GM18507 (cell line): ENCODE measurements around the gene COMMD1.
"Not testable (repeated sequence)": the region's sequence is repeated elsewhere in the genome, so short reads cannot be mapped to it uniquely, and the experiment has no call there.

ENCODE experiments used
- DNase-seq: peaks from one replicate; pipeline ENCODE4 v3.0.0; 2011; ENCODE audit warnings: low read depth; ENCODE audit not compliant: insufficient read length; ENCODE audit errors: extremely low spot score
- FAIRE-seq: peaks from 2 replicates; lab custom pipeline; 2011; peaks lifted over from hg19 to GRCh38; lab: Jason Lieb, UNC

COMMD1 gene

GRCh38 chr2:61920548-61920947, 15.1 kb downstream of the COMMD1 start:
- DNase-seq (no peak), FAIRE-seq (no peak)

GRCh38 chr2:61922714-61923113, 17.2 kb downstream of the COMMD1 start:
- DNase-seq (no peak), FAIRE-seq (no peak)

DNA sequence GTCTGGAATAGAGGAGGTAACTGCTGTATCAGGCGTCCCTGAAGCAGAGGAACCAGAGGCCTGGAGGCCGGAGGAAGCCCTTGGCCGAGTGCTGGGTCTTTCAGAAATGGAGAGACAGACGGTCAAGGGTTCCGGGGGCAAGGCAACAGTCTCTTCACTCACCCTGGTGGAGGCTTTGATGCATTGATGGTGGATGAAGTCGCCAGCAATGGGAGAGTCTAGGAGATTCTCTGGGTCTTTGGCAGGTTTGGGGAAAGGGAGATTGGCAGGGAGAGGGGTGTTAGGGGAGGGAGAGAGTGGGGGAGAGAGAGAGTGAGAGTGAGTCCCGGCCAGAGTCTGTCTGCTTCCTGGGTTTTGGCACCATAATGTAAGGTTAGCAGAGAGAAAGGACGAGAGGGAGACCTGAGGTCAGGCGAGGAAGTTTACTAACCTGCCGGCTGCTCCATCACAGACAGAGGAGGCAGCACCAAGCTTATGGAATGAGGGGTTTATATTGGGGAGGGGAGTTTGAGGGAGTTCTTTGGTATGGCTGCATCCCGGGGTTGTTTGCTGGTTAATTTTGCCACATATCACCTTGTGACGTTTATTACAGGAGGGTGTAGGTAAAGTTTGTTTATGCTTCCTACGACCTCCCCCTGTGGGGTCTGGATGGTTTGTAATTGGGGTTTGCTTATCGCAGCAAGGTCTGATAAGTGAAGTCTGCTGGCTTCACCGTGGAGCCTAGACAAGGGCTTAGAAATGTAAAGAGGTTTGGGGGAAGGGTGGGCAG, 19.6 kb downstream of the COMMD1 start:
- FAIRE-seq (no peak), DNase-seq (no peak)

DNA sequence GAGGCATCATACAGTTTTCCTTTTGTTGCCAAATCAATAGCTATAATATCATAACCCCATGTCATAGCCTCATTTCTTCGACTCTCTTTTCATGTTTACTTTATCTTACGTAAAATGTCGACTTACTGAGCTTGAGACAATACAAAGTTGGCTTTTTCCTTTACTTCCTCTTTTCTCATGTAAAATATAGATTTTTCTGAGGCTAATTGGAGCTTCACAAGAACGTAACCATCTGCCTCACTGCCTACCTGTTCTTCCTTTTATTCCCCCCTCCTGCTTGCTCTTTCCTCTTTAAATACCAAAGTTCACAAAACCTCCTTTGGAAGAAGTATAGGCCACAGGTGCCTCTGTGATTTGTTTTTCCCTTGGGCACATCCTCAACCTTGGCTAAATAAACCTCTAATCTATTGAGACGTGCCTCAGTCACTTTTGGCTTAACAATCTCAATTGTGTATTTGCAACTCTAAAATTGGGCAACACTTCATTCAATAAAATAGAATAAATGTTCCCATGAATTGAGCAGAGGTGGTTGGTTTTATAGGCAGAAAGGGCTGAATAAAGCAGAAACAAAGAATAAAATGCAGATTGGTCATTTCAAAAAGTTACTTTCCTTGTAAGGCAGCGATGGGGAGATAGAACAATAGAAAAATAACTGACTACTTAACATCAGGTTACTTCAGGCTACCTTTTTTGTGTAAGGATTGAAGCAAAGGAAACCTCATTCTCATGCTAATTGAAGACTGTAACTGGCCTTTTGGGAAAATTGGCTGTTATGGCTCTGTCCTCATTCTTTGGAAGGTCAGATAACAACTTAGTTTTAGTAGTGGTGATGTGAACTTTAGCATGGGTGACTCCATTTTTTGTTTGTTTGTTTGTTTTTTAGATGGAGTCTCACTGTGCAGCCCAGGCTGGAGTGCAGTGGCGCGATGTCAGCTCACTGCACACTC, 21.3 kb downstream of the COMMD1 start:
- DNase-seq (no peak), FAIRE-seq (no peak)

GRCh38 chr2:61928826-61929461, 23.5 kb downstream of the COMMD1 start:
- FAIRE-seq (no peak), DNase-seq (no peak)

- FAIRE-seq (no peak), DNase-seq (no peak)
Observed at GRCh38 chr2:61937098-61937497, 31.6 kb downstream of the COMMD1 start.

- no peak for FAIRE-seq
- DNase-seq: no peak
Observed at GRCh38 chr2:61937886-61938285, 32.4 kb downstream of the COMMD1 start.

- FAIRE-seq (no peak), DNase-seq (no peak)
Observed at GRCh38 chr2:61938511-61938910, 33.0 kb downstream of the COMMD1 start.

- DNase-seq: no peak
Observed at GRCh38 chr2:61943251-61943650, 37.8 kb downstream of the COMMD1 start.

GRCh38 chr2:61946666-61947065, 41.2 kb downstream of the COMMD1 start:
- no peak for FAIRE-seq
- no peak for DNase-seq

More at GRCh38 chr2:61943251-61943650, 37.8 kb downstream of the COMMD1 start:
- FAIRE-seq: no peak

DNA sequence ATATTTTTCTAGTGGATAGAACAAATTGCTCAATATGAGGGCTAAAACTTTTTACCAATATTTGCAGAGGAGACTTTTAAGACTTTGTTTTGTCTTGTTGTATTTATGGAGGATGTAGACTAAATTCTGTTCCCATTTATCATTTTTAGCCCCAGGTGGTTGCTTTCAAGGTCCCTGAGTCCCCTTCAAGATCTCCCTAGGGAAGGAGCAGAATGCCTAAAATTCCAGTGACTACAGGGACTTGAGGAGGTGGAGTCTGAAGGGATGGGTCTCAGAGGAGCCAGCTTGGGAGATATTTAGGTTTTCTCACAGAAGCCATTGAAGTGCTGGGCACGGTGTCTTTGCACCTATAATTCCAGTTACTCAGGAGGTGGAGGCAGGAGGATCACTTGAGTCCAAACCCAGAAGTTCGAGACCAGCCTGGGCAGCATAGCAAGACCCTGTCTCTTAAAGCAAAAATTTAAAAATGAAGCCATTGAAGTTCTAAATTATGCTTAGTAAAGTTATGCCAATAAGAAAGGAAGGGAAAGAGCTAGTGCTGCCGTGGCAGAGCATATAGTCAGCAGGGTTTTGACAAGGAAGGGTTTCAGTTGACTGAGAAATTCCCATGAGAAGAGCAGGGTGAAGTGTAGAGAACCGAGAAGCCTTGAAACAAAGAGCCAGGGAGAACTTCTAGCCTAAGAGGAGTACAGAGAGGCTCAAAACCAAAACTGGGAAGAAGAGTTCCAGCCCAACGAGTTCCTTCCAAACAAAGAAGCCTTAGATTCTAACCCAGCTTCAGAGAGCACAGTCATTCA, 43.4 kb downstream of the COMMD1 start:
- DNase-seq: no peak
- FAIRE-seq: no peak

DNA sequence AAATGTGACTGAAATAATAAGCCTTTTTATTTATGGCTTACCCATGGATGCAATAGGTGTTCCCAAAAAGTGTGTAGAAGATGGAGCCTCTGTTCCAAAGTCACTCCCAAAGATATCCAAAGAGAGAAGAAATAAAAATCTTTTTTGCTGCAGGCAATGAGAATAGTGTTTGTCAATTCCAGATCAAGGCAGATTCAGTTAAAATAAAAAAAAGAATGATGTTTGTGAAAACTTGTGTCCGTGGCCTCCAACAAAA, 43.9 kb downstream of the COMMD1 start:
- DNase-seq: no peak
- FAIRE-seq: no peak

GRCh38 chr2:61949714-61950560, 44.5 kb downstream of the COMMD1 start:
- no peak for DNase-seq
- FAIRE-seq: no peak

GRCh38 chr2:61950571-61951315, 45.3 kb downstream of the COMMD1 start:
- FAIRE-seq (no peak), DNase-seq (no peak)

GRCh38 chr2:61951881-61952280, 46.4 kb downstream of the COMMD1 start:
- FAIRE-seq (no peak), DNase-seq (no peak)

DNA sequence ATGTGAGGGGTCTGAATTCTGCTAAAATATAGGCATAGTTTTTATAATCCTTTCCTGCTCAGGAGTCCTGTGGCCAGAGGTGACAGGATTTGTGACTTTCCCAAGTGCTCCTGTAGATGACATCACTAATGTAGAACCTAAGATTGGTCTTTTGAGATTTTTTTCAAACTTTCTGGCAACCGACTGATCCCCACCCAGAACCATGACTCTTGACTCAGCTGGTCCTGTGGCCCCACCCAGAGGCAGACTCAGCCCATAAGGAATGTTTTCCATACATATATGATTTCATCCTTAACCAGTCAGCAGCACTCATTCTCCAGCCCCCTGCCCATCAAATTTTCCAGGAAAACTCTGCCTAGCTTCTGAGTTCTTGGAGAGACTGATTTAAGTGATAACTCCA, 46.8 kb downstream of the COMMD1 start:
- DNase-seq (no peak), FAIRE-seq (no peak)

DNA sequence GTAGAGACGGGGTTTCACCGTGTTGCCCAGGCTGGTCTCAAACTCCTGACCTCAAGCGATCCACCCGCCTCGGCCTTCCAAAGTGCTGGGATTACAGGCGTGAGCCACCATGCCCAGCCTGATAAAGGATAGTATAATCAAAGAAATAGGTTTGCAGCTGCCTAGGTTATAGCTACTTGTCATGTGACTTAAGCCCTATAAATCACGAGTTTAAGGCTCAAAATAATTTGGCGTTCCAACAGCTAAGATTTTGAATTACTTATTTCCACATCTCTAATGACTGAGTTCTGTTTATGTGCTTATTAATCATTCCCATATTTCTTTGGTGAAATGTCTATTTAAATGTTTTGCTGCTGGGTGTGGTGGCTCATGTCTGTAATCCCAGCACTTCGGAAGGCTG, 49.4 kb downstream of the COMMD1 start:
- not testable (repeated sequence) for FAIRE-seq

More for the DNA sequence above, 49.4 kb downstream of the COMMD1 start:
- DNase-seq: not testable (repeated sequence)
